GM12801 (cell line): ENCODE results near the gene AXDND1.

Experiments
- TF ChIP-seq, protein P1 (sequence below): IDR thresholded peaks from one replicate; pipeline ENCODE4 v1.5.1; 2011; ENCODE audit warnings: control low read depth; ENCODE audit not compliant: insufficient read length; ENCODE audit errors: extremely low read depth

AXDND1 gene

DNA sequence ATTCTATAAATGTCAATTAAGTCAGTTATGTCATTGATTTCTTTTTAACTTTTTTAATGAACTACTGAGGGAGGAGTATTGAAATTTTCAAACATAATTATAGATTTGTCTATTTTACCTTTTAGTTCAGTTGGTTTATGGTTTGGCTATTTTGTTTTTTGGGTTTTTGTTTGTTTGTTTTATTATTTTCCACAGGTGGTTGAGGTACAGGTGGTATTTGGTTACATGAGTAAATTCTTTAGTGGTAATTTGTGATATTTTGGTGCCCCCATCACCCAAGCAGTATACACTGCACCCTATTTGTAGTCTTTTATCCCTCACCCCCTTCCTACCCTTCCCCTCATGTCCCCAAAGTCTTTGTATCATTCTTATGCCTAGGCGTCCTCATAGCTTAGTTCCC, 235.3 kb downstream of the AXDND1 start:
- TF ChIP-seq, protein P1, sequence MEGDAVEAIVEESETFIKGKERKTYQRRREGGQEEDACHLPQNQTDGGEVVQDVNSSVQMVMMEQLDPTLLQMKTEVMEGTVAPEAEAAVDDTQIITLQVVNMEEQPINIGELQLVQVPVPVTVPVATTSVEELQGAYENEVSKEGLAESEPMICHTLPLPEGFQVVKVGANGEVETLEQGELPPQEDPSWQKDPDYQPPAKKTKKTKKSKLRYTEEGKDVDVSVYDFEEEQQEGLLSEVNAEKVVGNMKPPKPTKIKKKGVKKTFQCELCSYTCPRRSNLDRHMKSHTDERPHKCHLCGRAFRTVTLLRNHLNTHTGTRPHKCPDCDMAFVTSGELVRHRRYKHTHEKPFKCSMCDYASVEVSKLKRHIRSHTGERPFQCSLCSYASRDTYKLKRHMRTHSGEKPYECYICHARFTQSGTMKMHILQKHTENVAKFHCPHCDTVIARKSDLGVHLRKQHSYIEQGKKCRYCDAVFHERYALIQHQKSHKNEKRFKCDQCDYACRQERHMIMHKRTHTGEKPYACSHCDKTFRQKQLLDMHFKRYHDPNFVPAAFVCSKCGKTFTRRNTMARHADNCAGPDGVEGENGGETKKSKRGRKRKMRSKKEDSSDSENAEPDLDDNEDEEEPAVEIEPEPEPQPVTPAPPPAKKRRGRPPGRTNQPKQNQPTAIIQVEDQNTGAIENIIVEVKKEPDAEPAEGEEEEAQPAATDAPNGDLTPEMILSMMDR = no peak
